Stimulated activated CD8-positive, alpha-beta memory T cell treated with anti-CD3 and anti-CD28 coated beads, Interleukin-12 subunit alpha, Interleukin-12 subunit beta, amount 100 ng/mL, for 4 hours (primary cell): ENCODE results near the gene JMY.
"Not testable (repeated sequence)": the region's sequence is repeated elsewhere in the genome, so short reads cannot be mapped to it uniquely, and the experiment has no call there.

ENCODE experiments used
- DNase-seq: peaks from one replicate; pipeline ENCODE4 v3.0.0-alpha.2; 2020; ENCODE audit warnings: low read depth

Gene JMY

DNA sequence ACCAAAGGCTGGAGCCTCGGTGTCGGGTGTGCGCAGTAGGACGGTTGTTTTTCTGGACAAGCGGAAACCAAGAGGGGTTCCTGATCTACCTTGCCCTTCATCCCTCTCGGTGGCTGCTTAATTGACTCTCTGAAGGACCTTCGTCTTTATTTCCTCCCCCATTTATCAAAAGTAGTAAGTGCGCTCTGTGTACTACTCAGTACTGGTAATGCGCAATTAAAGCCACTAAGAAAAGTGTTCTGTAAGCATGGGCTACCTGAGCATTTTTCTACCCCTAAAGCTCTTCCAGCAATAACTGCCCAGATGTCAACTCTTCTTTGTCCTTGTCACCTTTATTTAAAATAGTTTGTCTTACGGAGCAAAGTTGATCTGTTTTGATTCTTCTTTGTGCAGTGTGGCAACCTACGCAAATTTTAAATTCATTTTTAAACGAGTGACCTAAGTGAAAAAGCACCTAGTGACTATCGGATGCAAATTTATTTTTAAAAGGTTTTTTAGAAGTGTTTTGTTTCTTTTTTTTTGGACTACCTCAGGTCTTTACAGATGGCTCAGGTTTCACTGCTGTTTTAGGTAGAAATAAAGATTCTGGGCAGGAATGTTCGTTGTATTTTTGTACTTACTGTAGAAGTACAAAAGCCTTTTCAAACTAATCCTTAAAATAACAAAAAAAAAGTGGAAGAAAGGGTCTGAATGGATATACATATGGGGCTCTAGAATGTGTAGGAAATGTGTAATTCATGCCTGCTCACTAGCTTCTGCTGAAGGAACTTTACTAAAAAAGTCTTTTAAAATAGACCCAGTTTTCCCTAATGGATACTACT, 2.0 kb downstream of the JMY start:
- DNase-seq = no peak

DNA sequence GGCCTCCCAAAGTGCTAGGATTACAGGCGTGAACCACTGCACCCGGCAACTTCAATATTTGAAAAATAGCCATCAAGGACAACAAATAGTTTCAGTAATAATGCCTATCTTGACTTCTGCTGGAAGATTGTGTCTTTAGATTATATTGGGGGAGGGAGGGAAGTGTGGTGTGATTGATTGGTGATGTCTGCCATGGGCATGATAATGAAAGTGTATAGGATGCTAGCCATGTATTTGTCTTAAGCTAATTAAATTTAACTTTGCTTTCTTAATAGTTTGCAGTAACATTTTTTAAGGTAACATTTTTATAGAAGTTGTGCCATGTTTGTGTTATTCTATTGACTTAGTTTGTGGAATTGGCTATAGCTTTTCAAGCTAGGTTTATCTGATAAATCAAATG, 4.6 kb downstream of the JMY start:
- no peak for DNase-seq

DNA sequence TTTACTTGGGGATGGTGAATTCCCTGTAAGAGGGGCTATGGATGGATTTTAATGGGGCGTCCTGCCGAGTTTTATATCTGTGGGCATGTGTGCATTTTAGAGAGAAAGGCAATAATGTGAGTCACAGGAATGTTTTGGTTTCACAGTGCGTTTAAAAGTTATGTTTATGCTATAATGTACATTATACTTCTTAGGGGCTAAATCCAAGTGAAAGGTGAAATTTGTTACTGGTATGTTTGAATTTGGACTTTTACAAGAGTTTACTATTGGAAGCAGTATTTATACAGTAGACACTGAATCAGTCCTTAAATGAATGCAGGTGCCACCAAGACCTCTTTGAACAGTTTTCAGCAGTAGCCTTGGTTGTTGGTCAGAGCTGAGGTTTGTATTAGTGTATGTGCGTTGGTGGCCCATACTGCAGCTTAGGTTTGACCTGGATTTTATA, 5.6 kb downstream of the JMY start:
- DNase-seq = no peak

DNA sequence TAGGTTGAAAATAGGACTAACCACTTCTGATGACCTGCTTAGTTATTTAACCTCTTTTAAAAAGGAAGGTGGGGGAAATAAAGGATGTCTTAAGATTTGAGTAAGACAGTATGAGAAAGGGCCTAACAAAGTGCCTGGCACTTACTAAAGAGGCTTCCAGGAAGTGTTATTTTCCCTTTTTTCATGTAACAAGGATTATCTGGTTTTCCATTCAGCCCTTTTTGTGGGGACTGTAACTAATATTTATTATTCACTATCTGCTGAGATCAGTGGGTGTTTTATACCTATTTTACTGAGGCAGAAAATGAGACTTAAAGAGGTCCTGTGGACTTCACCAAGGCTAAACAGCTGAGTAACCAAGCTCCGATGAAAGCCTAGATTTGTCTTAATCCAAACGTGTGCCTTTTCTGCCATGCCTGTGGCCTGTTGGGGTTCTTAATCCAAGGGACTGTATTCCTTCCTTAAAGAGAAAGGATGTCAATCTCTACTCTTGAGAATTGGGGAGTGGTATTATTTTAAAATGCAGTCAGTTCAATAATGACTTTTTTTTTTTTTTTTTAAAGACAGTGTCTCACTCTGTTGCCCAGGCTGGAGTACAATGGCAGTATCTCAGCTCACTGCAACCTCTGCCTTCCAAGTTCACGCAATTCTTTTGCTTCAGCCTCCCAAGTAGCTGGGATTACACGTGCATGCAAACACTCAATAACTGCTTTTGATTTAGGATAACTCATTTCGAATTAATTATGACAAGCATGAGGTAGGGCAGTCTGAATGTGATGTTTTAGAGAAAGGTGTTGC, 6.5 kb downstream of the JMY start:
- no peak for DNase-seq

DNA sequence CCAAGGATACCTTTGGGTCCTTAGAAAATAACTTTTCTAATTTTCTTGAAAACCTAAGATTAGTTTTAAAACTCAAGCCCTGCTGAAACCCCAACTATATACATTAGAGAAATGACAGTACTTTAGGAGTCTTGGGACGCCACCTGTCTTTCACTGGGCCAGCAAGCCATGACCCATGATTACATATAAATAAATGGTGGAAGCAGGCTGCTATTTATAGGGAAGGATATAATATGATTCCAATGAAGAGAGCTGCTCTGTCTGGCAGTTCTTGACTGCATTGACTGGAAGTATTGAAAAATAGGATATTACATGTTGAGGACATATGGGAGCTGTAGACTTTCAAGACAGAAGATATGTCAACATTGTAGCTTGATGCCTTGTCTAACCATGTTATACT, 7.3 kb downstream of the JMY start:
- no peak for DNase-seq

DNA sequence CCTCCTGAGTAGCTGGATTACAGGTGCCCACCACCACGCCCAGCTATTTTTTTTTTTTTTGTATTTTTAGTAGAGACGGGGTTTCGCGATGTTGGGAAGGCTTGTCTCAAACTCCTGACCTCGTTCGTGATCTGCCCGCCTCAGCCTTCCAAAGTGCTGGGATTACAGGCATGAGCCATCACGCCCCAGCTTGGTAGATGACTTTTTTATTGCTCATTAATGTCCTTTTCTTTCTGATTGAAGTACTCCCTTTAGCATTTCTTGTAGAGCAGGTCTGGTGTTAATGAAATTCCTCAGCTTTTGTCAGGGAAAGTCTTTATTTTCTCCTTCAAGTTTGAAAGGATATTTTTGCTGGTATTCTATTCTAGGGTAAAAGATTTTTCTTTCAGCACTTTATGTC, 18.1 kb downstream of the JMY start:
- DNase-seq = not testable (repeated sequence)

DNA sequence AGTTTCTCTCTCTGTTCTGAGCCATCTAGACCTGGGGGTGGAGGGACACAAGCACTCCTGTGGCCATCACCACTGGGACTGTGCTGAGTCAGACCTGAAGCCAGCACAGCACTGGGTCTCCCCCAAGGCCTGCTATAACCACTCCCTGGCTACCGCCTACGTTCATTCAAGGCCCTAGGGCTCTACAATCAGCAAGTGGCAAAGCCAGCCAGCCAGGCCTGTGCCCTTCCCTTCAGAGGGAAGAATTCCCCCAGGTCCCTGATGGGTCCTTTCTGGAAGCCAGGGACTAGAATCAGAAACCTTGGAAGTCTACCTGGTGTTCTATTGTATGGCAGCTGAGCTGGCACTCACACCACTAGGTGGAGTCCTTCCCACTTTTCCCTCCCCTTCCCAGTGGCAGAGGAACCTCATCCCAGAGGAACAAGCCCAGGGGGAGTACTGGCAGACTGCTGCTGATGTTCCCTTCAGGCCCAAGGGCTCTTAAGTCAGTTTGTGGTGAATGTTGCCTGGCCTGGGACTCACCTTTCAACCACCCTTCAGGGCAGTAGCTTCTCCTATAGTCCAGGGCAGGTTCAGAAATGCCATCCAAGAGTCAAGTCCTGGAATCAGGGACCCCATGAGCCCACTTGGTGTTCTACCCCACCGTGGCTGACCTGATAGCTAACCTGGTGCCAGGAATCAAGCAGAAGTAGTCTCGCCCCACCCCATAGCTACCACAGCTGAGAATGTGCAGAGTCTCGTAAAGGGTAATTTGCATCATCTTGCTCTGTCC, 20.0 kb downstream of the JMY start:
- DNase-seq = no peak

DNA sequence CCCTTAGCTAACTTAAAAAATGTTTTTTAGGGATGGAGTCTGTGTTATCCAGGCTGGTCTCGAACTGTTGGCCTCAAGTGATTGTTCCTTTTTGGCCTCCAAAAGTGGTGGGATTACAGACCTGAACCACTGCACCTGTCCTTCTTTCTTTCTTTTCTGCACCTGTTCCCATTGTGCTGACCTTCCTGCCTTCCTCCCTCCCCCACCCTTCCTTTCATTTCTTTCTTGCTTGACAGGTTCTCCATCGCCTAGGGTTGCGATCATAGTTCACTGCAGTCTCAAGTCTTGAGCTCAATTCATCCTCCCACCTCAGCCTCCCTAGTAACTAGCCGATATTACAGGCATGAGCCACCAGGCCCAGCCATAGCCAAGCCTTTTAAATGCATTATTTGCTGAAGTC, 20.6 kb downstream of the JMY start:
- no peak for DNase-seq

DNA sequence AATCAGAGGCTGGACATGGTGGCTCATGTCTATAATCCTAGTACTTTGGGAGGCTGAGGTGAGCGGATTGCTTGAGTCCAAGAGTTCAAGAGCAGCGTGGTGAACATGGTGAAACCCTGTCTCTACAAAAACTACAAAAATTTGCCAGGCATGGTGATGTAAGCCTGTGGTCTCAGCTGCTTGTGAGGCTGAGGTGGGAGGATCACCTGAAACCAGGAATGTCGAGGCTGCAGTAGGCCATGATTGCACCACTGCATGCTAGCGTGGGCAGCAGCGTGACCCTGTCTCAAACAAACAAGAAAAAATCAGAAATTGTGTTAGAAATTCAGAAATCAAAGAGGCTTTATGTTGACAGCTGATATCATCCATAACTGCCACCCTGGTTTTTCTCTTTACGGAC, 21.4 kb downstream of the JMY start:
- no peak for DNase-seq

DNA sequence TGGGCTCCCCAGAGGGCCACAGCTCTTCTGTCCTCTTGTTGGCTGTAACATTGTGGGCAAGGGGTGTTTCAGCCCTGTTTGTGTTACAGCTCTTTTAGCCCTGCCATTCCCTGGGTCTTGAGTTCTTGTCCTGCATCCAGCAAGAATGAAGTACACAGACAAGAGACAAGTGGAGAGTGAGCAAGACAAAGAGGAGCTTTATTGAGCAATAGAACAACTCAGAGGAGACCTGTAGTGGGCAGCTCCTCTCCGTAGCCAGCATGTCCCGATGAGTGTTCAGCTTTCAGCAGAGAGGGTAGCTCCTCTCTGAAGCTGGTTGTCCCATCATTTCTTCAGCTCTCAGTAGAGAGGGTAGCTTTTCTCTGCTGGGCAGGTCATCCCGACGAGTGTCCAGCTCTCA, 22.9 kb downstream of the JMY start:
- no peak for DNase-seq

DNA sequence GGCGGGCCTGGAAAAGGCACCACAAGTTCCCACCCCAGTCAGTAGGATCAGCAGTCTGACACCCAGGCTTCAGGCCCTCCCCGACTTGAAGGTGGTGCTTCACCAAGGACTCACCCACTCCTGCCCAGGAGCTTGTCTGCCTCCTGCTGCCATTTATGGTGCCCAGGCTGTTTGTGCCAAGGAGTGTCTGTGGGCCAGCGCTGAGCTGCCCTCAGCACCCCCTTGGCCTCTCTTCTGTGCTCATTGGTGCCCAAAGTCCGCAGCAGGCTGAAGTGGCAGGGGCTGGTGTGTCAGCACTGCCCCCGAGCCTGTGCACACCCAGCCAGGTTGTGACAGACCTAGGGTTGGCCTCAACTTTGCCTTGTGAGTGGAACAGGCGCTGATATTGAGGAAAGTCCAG, 23.5 kb downstream of the JMY start:
- no peak for DNase-seq

DNA sequence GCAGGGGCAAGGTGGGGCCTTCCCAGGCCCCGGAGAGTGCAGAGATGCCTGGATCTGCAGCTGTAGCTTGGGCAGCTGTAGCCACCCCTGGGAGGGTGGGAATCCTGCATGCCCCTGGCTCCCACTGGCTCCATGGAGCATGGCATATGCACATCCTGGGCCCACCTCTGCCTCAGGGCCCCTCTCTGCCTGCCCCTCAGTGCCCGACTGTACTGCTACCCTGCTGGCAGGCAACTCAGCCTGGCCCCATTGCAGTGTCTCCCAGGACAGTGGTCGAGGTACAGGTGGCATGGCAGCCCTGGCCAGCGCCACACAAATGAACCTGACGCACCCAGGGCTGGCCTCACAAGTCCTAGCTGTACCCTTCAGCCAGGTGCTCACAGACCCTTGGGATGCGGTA, 23.9 kb downstream of the JMY start:
- DNase-seq = no peak

DNA sequence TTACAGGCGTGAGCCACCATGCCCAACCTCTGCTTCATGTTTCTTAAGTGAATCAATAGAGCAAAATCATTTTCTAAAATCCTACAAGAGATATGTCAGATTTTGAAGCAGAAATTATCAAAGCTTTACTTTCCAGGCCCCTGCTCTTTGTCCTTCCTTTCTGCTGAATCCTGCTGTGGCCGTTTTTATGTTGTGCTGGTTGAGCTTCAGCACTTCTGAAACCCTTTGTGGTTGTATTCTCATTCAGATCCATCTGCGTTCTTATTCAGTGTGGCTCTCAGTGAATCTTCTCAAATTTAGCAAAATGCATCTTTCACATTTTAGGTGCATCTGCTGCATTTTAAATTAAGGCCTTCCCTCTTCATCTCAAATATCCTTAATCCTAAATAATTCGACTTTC, 26.0 kb downstream of the JMY start:
- no peak for DNase-seq

DNA sequence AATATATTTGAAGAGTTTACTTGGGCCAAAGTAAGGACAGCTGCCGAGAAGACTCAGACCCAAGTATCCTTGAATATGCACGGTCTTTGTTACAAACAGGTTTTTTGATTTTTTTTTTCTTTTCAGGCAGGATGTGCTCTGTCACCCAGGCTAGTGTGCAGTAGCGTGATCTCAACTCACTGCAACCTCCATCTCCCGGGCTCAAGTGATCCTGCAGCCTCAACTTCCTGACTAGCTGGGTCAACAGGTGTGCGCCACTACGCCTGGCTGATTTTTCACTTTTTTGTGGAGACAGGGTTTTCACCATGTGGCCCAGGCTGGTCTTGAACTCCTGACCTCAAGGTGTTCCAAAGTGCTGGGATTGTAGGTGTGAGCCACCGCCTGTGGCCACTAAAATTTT, 27.4 kb downstream of the JMY start:
- no peak for DNase-seq

DNA sequence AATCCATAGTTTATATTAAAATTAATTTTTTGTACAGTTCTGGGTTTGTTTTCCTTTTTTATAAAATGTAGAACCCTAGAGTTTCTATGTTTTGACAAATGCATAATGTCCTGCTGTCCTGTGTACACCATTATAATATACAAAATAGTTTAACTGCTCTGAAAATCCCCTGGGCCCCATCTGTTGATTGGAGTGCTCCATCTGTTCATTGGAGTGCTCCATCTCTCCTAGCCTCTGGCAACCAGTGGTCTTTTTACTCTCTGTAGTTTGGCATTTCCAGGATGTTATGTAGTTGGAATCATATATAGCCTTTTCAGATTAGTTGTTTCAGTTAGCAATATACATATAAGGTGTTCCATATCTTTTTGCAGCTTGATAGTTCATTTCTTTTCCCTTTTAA, 31.2 kb downstream of the JMY start:
- no peak for DNase-seq

DNA sequence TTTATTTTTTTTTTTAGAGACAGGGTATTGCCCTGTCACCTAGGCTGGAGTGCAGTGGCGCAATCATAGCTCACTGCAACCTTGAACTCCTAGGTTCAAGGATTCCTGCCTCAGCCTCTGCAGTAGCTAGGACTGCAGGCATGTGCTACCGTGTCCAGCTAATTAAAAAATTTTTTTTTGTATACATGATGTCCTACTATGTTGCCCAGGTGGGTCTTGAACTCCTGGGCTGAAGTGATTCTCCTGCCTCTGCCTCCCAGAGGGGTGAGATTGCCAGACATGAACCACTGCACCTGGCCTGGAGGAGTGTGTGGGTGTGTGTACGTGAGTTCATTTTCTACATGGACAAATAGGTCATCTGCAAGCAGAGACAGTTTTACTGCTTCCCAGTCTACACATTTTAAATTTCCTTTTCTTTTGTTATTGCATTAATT, 33.8 kb downstream of the JMY start:
- DNase-seq = no peak

DNA sequence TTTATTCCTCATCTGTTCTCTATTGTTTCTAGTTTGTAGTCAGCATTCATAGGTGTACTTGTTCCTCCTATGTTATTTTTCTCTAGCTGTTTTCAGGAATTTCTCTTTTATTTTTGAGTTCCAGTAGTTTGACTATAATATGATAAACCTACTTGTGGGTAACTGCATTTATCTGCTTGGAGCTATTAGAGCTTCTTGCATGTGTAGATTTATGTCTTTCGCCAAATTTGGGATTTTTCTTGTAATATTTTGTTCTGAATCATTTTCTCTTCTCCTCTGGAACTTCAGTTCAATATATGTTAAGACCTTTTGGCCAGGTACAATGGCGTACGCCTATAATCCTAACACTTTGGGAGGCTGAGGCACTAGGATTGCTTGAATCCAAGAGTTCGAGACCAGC, 37.4 kb downstream of the JMY start:
- DNase-seq = no peak

DNA sequence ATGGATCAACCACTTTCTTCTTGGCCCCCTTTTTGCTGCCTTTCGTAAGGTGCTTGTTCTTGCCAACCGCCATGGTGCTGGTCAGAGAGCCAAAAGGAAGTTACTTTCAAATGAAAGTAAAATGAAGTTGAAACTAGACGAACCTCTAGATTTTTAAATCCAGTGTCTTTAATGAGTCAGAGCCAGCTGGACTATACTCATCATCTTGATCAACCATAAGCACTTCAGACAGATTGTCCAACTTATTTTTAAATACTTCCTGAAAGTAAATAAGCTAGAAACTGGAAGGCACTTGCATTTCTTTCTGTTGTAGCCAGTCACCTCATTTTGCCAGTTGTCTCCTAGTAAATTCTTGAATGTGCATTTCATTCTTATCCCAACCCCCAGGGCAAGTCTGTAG, 48.9 kb downstream of the JMY start:
- no peak for DNase-seq

DNA sequence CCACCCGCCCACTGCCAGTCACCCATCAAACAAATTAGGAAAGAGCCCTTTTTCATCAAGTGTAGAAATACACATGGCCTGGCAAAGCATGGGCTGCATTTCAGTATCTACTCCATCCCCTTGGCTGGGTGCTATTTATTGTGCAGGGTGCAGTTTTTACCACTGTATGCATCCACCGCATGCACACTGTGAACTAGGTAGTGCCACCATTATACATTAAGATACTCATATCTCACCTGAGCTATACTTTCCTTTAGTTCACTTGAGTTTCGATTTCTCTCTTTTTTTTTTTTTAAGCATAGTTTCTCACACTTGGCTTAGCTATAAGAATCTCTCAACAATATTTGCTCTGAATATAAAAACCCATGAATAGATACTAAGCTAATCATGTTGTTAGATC, 49.4 kb downstream of the JMY start:
- no peak for DNase-seq

DNA sequence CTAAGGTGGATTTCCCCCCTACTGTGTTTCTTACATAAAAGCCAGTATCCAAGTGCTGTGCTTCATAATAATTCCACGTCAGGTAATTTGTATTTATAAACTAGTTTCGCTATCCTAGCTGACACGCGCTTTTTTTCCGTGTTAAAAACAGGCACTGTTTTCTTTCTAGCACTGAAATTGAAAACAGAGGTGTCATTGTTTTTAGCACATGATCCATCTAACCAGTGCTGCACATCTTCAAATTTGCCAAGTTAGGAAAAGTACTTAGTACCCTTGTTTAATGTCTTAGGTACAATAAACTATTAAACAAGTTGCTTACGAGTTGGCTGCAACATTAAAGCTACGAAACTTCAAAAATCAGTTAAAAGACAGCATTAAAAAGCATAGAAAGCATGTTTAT, 49.9 kb downstream of the JMY start:
- DNase-seq = no peak

DNA sequence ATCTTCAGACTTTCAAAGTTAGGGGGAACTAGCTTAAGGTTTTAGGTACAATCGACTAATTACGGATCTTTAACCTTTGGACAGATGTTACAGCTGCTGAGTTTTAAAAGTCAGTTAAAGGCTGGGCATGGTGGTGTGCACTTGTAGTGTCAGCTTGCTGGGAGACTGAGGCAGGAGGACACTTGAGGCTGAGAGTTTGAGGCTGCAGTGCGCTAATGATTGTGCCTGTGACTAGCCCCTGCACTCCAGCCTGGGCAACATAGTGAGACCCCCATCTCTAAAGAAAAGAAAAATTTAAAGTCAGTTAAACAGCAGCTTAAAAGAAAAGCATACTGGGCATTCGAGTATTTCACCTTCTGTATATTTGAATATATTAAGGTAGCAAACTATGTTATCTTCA, 51.4 kb downstream of the JMY start:
- no peak for DNase-seq

DNA sequence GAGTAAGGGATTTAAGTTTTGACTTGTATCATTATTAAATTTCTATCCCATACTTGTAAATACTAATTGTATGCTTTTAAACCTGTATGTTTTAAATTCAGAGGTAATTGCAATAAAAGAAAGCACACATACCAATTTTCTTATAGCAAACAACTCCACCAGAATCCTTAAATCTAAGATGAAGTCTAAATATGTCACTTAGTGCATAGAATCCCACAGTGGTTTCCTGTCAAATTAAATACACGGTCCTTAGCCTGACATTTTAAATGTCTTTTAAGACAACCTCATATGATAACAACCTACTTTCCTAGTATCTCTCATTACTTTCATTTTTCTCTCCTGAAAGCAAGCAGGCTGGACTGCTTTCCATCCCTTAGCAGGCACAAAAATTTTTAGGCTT, 52.0 kb downstream of the JMY start:
- no peak for DNase-seq

DNA sequence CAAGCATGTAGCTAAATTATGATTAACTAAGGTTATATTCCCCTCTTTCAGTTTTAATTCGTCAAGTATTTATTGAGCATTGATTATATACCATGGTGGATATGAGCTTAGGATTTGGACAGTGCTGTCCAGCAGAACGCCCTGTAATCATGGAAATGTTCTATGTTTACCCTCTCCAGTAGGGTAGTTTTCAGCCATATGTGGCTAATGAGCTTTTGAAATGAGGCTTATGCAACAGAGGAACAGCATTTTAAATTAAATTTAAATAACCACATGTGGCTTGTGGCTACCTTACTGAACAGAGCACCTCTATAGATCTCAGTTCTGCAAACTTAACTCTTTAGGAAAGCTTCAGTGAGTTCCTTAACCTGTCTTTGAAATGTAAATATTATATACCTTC, 59.1 kb downstream of the JMY start:
- no peak for DNase-seq
